Stimulated activated CD8-positive, alpha-beta memory T cell treated with anti-CD3 and anti-CD28 coated beads, Interleukin-2, amount 100 ng/mL, for 1 hour (primary cell): ENCODE data around the gene PRSS23.
A peak's percentile ranks its signal among the peaks of the same experiment; 100 is the strongest.

Experiments used
- DNase-seq, 2 donors: peaks; one replicate each; pipeline ENCODE4 v3.0.0-alpha.2; 2020; ENCODE audit warnings: low read depth in 2 of 2

PRSS23 gene

DNA sequence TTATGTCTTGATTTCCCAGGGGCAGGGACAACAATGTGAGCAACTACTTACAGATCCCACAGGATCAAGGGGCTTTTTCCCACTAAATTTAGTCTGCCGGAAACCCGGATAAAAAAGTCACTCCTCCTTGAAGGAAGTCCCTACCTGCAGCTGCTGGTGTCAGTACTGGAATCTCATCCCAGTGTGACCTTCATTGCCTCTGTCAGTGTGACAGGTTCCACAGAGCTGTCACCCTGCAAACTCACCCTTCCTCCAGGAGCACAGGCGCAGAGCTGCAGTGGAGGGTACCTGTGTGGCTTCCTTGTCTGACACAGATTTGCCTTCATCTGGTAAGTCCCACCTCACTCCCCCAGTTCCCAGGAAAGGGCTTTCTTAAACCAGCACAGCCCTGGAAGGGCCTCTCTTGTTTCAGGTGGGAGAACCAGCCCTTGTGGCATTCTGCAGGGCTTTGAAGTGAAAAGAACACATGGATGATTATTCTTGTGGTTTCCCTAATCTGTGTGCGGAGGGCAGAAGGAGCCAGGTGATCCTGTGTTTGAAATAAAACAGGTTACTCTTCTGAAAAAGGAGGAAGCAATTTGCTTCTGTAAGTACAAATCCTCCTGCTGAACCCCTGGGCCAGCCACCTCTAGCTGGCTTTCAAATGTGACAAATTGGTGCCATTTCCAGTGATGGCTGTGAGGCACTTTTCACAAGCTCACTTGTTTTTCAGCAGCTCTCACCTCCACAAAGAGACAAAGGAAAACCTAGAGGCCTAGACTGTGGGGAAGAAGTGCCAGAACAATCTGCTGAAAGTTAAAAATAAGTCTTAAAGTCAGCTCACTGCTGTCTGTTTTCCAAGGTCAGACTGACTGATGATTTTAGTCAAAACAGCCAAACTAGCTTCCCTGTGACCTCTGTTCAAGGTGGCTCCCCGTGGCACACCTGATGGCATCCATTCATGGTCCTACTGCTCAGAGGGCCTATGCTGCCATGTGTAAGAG lies 9.2 kb upstream of the PRSS23 start:
- DNase-seq, result no peak

DNA sequence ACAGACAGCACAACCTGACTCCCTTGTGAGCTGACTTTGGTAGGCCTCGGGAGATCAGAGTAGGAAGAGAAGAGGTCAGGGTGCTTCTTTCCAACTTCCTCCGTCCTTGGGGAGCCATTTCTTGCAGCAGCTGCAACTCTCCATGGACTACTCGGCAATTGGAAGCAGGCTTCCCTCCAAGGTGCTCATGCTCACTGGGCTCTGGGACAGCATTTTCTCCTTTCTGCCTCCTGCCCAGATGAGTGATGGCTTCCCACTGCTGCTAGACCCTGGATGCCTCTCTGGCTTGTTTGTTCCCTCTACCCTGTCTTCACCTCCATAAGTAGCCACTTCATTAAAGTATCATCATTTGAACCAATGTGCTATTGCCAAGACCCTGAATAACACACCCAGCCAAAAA lies 8.2 kb upstream of the PRSS23 start:
- no peak for DNase-seq

DNA sequence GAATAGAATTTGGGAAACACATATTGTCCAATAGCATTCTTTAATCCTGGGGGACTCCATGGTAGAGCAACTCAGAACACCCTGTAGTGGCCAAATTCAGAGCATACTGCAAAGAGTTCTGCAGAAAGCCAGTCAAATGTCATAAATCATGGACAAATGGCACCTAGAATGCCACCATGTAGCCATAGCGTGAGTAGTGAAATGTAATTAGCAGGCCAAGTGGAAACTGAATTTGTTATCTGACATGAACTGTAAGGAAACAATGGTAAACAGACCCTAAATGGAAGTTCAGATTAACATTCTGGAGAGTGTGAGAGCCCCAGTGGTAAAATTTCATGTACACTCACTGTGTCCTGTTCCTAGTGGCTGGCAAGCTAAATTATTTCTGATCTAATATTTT lies 7.0 kb upstream of the PRSS23 start:
- no peak for DNase-seq

DNA sequence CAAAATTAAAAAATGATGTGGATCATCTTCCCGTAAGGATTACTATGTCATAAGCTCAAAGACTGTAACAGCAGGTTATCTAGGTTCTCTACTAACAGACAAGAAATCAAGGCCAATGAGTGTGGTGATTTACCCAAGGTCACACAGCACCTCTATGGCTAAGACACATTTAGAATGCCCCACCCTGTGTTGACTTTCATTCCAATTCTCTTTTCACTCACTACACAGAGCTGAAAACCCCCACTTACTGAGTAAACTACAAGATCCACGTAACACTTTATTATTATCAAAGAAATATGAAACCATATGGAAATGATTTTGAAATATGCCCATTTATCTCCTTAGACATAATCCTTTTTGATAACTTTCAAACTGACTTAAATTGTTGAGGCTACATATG lies 4.8 kb upstream of the PRSS23 start:
- no peak for DNase-seq

DNA sequence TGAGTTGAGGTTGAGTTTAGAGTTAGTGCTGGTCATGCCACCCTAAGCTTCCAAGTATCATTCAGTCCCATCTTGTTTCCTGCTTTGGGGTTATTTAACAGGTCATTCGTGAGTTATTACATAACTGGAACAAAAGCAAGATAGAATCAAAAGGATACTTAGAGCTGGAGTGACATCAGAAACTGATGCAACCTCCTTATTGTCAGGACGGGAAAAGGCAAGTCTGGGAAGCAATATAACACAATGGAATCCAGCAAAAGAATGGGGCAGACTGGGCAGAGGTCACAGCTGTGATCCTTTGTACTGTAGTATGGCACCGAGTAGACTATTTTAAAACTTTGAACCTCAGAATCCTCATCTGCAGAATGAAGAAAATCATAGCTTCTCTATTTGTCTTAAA lies 4.4 kb upstream of the PRSS23 start:
- no peak for DNase-seq

DNA sequence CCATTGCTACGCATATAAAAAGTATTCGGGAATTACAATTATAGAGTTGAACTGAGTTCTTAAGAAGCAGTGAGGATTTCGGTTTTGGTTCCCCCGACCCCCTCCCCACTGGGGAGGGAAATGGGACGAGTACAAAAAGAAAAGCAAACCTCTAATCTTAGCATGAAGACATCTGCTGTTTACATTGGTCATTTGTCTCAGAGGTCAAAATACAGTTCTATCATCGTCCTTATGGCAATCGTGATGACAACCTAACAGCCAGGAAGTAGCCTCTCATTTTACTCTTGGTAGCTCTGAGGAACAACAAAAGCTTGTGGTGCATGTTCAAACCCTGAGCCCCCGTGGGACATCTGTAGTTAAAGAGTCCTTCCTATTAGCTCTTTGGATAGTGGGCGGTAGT lies 3.2 kb upstream of the PRSS23 start:
- DNase-seq, result no peak

DNA sequence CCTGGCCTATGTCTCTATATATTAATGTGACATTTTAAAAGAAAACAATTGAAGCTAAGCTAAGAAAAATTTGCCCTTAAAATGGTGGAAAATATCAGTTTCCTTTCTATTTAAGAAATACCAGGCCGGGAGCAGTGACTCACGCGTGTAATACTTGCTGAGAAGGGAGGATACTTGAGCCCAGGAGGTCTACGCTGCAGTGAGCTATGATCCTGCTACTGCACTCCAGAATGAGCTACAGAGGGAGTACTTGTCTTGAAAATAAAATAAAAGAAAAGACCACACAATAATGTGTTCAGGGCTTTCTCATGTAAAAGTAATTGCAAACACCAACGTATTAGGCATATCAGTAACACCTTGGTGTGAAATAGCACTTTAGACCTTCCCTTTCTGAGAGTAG lies 1.4 kb upstream of the PRSS23 start:
- DNase-seq, result no peak

DNA sequence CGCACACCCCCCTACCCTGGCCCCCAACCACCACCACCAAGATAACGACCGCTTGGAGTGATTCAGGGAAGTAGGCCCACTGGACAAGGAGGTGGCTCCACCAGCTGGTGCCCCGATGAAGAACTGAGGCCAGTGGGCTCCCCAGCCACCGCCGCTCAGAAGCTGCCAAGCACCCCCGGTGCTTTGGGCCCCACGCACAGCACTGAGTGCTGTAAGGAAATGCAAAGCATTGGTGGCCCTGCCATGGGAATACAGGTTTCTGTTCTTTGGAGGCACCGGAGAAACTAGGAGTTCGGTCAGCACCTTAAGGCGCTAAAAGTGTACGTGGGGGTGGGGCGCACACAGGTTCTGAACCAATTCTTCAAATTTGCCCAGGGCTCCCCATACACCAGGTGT lies 664 bp upstream of the PRSS23 start:
- DNase-seq, result no peak

DNA sequence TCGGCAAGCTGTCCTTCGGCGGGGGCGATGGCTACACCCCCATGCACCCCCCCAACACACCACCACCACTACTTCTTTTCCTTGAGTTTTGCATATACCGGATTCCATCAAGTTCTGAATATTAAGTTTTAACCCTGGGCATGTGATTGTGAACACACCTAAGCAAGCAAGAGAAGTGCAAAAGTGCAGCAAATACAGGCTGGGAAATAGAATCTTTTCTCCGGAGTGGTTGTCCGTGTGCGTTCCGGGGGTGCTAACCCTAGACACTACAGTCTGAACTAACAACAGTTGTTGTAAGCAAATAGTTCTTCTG lies 574 bp downstream of the PRSS23 start:
- no peak for DNase-seq

DNA sequence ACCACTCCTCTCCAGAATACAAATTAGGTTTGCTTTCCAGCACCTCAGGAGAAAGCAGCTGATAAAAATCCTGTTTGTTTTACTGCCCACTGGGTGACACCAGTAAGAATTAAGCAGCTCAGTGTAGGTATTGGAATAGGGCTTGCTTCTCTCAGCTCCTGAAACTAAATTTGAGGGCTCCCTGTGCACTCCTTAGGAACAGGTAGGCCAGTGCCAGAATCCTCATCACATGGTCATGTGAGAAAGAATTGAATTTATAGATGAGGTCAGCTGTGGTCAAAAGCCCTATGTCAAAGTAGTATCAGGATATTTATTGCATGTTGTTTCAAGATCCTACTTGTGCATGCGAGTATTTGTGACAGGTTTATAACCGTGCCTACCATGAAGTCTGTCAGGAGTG lies 1.0 kb downstream of the PRSS23 start:
- no peak for DNase-seq

DNA sequence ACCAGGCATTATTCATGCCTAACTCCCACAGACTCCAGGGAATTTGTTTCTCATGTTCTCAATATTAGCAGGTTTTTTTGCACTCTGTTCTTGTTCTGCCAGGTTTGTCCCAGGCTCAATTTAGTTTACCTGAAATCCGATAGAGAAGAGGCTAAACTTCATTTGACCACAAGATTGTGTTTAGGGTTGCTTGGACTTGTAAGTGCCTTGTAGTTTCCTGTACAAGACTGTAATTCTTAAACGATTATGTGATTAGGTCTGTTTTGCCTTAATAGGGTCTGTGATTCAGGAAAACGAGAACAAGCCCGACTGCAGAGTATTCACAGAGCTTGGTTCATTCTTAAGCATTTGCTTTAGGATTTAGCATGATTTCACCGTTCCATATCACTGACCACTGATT lies 1.8 kb downstream of the PRSS23 start:
- DNase-seq, result no peak

DNA sequence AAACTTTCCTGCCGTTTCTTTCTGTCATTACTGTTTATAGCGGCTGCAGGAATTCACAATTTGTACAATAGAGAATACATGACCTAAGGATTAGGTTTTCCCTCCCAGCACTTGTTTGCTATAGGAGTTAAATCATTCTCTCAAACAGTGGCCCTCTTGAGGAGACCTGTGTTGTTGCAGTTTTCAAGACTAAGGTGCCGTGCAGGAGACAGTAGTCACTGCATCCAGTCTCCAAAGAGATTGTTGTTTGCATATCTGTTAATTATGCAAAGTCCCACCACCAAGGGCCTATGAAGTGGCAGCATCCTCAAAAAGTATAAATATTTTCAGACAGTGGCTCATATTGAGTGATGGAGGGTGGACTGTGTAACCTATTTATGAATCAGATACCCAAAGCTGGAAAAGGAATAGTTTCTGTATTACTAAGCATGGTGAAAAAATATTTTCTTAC lies 2.3 kb downstream of the PRSS23 start:
- DNase-seq, result no peak

DNA sequence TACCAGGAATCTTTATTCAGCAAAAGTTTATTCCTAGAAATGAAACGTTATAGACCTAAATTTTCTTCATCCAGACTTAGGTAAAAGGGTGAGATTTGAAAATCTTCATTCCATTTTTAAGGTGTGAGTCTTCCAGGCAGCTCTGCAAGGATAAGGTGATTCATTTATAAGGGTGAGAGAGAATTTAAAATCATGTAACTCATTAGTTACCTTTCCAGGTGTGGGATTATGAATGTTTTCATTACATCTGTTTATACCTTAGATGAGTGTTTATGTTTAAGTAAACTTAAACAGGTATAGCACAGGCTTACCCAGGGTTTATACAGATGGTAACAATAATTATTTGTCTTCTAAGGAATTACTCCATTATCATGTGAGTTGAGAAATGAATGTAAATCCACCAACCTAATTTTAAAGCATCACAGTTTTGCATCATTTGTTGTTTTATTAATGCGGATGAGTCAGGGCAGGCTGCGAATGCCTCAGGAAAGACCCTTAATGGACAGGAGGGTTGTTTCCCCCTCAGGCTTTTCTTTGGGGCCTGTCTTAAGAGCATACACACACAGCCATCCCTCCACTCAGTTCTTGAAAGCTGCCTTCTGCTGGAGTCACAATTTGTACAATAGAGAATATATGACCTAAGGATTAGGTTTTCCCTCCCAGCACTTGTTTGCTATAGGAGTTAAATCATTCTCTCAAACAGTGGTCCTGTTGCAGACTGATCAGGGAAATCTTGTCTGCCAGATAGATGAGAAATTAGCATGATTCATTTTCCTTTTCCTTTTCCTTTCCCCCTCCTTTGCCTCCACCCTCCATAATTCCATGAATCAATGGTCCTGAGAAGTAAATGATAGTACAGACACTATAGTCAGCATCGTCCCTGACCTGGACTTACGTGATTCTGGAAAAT lies 3.0 kb downstream of the PRSS23 start:
- no peak for DNase-seq

DNA sequence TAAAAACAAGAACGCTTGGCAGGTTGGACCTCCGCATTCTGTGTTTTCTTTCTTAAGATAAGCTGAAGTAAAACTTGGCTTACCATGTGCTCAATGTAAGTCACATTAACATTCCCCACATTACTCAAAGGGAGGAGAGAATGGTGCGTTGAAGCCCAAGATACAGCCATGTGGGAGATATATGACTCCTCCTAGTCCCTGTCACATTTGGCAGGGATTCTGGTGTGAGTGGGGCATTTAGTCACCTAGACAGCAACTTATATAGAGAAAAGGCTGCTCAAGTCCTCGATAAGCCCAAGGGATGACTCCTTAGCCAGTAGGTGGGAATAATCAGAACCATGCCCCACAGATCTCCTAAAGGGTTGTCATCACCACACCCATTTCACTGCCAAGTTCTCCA lies 4.6 kb downstream of the PRSS23 start:
- no peak for DNase-seq

DNA sequence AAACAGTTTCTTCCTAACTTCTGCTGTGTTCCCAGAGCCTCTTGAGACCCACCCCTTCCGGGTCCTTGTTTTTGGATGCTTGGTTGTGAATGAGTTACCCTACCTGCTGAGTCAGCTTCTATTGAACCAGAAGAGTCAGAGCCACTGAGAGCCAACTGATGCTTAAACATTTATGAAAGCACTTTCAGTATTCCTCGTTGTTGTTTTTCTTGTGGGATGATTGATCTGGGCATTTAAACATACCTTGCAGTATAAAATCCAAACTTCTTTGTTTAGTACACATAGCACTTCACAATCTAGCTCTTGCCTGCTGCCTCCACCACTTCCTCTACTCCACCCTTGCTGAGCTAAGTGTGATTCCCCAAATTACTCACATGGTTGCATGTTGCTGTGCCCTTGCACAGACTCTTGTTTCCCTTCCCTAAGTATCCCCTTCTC lies 5.5 kb downstream of the PRSS23 start:
- peak in 1 of 2 donors; percentile 25 for DNase-seq

DNA sequence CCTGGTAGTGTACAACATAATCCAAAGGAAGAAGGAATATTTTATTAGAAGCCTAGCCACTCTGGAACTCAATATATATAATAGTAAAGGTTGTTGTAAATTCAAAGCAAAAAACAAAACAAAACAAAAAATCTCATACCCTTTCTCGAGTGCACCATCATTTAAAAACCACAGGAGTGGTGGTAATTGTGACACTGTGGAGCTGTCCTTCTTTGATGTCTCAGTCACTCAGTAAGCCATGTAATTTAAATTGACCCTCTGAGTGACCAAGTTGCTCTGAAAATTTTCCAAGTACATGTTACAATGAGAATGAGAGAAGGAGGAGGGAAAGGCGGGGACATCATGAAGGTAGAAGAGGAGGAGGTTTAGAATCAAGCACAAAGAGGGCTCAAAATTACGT lies 6.6 kb downstream of the PRSS23 start:
- no peak for DNase-seq

DNA sequence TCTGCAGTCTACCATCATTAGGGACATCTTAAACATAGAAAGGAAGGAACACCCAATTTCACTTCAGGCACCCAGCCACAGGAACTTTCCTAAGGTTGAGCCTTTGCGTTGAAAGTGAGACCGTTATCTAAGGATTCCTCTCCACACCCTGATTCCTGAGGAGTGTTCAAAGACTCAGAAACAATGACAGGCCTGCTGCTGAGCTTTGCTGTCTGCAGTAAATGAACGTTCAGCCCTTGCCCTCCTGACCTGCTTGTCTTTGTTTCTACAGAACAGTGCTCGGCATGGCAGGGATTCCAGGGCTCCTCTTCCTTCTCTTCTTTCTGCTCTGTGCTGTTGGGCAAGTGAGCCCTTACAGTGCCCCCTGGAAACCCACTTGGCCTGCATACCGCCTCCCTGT lies 7.0 kb downstream of the PRSS23 start:
- no peak for DNase-seq

DNA sequence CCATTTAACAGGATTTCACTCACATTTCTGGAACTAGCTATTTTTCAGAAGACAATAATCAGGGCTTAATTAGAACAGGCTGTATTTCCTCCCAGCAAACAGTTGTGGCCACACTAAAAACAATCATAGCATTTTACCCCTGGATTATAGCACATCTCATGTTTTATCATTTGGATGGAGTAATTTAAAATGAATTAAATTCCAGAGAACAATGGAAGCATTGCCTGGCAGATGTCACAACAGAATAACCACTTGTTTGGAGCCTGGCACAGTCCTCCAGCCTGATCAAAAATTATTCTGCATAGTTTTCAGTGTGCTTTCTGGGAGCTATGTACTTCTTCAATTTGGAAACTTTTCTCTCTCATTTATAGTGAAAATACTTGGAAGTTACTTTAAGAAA lies 9.2 kb downstream of the PRSS23 start:
- no peak for DNase-seq

DNA sequence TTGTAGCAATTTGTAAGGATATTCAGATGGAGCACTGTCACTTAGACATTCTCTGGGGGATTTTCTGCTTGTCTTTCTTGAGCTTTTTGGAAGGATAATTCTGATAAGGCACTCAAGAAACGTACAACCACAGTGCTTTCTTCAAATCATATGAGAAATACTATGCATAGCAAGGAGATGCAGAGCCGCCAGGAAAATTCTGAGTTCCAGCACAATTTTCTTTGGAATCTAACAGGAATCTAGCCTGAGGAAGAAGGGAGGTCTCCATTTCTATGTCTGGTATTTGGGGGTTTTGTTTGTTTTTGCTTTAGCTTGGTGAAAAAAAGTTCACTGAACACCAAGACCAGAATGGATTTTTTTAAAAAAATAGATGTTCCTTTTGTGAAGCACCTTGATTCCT lies 9.9 kb downstream of the PRSS23 start:
- DNase-seq, result no peak

DNA sequence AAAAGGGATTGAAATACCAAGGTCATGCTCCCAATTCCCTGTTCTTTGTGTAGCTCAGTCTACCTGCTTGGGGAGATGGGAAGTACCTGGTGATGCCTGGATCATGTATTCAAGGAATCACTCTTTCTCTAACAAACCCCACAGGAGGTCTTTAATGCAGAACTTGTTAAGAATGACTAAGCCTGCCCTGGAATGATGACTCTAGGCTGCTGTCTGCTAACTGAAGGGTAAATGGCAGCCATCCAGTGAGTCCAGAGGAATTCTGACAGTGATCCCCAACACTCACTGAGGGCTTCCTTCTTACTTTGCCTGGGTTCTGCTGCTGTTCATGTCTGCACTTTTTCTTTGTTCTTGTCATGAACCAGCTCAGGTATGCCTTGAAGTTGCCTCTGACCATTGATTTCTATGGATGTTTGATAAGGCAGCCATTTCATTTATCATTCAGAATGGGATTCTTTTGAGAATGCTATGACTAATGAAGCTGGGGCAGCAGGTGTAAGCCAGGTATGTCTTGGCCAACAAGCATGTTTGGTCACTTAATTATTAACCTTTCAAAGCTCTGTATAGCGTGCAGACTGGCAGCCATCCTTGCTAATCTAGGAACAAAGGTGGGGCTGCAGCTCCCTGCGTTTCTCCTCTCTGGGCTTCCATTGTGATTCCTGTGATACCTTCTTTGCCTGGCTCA lies 11.4 kb downstream of the PRSS23 start:
- no peak for DNase-seq

DNA sequence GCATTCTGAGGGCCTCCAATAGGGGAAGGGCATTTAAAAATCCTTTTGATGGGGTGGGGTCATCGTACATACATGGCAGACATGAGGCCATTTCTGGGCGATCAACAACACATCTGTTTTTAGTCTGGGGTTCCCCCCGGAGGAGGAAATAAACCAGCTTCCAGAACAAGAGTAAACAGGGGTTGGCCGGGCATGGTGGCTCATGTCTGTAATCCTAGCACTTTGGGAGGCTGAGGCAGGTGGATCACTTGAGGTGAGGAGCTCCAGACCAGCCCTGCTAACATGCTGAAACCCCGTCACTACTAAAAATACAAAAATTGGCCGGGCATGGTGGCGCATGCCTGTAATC lies 12.0 kb downstream of the PRSS23 start:
- no peak for DNase-seq

DNA sequence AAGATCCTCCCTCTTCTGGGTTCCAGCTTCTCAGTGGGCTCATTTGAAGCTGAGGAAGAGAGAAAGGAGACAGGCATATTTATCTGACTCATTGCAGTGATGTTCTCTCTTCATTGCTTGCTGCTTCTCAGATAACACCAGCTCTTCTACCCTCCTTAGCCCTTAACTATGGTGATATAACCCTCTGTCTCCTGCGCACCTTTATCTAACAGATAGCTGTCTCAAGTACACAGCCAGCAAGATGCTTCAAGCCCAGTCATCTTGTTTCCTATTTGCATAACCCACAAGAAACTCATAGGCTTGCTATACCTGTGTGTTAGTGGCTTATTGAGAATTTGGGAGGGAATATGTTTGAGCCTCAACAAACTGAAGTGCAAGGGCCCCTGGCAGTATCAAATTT lies 12.6 kb downstream of the PRSS23 start:
- no peak for DNase-seq
